Calu3 (cell line): ENCODE measurements around the gene PTPRN2. TPM values are rescaled to one million over a fixed set of nuclear protein-coding genes. Genes with fewer than 3 reads are reported as not detected.

Experiments used
- BruUV-seq: library from RNA; stranded (reverse); fragments of 400-500 nt; replicated peaks from 2 replicates; lab custom pipeline; 2021; lab: Mats Ljungman, UMichigan
- CTCF ChIA-PET: fragments of 300-600 bp; sonication (Branson Sonifier 250); formaldehyde crosslinking; loops from one replicate; lab custom pipeline; 2022; ENCODE audit warnings: antibody characterized with exemption; lab: Charles Lee
- DNase-seq: peaks from one replicate; pipeline ENCODE4 v3.0.0; 2022
- H3K27ac Mint-ChIP-seq: one replicate; pipeline ENCODE4 v1.8.0; 2022; ENCODE audit warnings: mixed read lengths; ENCODE audit not compliant: unreplicated experiment
- H3K27me3 Mint-ChIP-seq: one replicate; pipeline ENCODE4 v1.8.0; 2022; ENCODE audit warnings: mixed read lengths; ENCODE audit not compliant: unreplicated experiment
- H3K36me3 Mint-ChIP-seq: one replicate; pipeline ENCODE4 v1.8.0; 2022; ENCODE audit warnings: mild to moderate bottlenecking, moderate library complexity, mixed read lengths; ENCODE audit not compliant: insufficient read depth, unreplicated experiment
- H3K4me1 Mint-ChIP-seq: one replicate; pipeline ENCODE4 v1.8.0; 2022; ENCODE audit warnings: mild to moderate bottlenecking, low read depth, mixed read lengths; ENCODE audit not compliant: unreplicated experiment
- H3K4me3 Mint-ChIP-seq: one replicate; pipeline ENCODE4 v1.8.0; 2022; ENCODE audit warnings: mild to moderate bottlenecking, low read depth, moderate library complexity, mixed read lengths; ENCODE audit not compliant: unreplicated experiment
- H3K9me3 Mint-ChIP-seq: one replicate; pipeline ENCODE4 v1.8.0; 2022; ENCODE audit warnings: low read depth, mixed read lengths; ENCODE audit not compliant: unreplicated experiment
- intact Hi-C: fragments of 100-400 bp; cut with micrococcal nuclease; formaldehyde crosslinking; loops from one replicate; pipeline ENCODE4 v1.10.0; 2022; ENCODE audit not compliant: unreplicated experiment
- total RNA-seq: library from RNA; stranded (reverse); gene quantifications from 2 replicates; pipeline ENCODE4 v1.2.3, GENCODE V29; 2022
- TF ChIP-seq, protein P1 (sequence below): fragments of 200-600 bp; IDR thresholded peaks from one replicate; pipeline ENCODE4 v1.8.0; 2022; ENCODE audit warnings: antibody characterized with exemption; ENCODE audit not compliant: unreplicated experiment

Gene PTPRN2
- total RNA-seq, 1 experiment from 2014 or later: 2.0 TPM

DNA sequence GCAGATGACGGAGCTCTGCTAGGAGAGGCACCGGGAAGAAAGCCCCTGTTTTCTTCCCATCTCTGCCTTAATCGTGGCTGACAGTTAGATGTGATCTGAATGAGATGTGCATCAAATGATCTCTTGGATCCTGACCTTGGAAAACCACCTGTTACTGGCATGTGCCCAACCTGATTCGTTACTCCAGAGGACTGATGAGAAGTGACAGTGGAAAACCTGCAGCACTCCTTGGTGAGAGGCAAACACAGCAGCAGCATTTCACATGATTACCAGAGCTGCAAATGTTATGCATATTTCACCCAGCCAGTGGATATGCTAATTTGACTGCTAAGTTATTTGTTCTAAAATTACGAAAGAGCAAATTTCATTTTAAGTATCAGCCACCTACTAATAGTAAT, 95.3 kb downstream of the PTPRN2 start:
- TF ChIP-seq, protein P1, sequence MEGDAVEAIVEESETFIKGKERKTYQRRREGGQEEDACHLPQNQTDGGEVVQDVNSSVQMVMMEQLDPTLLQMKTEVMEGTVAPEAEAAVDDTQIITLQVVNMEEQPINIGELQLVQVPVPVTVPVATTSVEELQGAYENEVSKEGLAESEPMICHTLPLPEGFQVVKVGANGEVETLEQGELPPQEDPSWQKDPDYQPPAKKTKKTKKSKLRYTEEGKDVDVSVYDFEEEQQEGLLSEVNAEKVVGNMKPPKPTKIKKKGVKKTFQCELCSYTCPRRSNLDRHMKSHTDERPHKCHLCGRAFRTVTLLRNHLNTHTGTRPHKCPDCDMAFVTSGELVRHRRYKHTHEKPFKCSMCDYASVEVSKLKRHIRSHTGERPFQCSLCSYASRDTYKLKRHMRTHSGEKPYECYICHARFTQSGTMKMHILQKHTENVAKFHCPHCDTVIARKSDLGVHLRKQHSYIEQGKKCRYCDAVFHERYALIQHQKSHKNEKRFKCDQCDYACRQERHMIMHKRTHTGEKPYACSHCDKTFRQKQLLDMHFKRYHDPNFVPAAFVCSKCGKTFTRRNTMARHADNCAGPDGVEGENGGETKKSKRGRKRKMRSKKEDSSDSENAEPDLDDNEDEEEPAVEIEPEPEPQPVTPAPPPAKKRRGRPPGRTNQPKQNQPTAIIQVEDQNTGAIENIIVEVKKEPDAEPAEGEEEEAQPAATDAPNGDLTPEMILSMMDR: no peak
- DNase-seq: no peak
- no peak overlapping the region for H3K4me3 Mint-ChIP-seq
- H3K9me3 Mint-ChIP-seq: no peaks in the 10 kb centered on the region
- H3K27me3 Mint-ChIP-seq: no peaks in the 10 kb centered on the region
- intact Hi-C loops: loop anchor here (10.0 kb wide), 1 partner anchor 152 kb away; no protein-coding TSS in a partner anchor
- no TSS peak for BruUV-seq
- H3K4me1 Mint-ChIP-seq: no peaks in the 10 kb centered on the region
- no peak overlapping the region for H3K27ac Mint-ChIP-seq
- CTCF ChIA-PET: no interaction called here
- no peaks in the 10 kb centered on the region for H3K36me3 Mint-ChIP-seq

DNA sequence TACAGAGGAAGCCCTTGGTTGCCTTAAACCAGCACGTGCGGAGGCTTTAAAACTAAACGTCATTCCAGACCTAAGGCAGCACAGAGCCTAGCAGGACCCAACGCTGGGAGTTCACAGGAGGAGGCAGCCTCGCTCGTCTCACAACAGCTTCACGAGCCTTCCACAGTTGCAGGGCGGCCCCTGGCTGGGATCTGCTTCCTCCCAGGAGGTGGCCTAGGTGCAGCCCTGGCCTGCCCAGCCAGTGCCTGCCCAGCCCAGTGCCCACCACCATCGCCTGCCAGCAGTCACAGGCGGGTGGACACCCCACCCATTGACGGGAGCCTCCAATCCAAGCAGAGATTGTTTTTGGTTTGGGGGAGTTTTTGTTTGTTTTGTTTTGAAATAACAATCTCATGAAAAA, 96.5 kb downstream of the PTPRN2 start:
- CTCF ChIA-PET: no interaction called here
- DNase-seq: no peak
- no peak overlapping the region for H3K4me3 Mint-ChIP-seq
- intact Hi-C loops: loop anchor here (10.0 kb wide), 1 partner anchor 154 kb away; no protein-coding TSS in a partner anchor
- BruUV-seq: no TSS peak
- H3K36me3 Mint-ChIP-seq: no peaks in the 10 kb centered on the region
- H3K27me3 Mint-ChIP-seq: no peaks in the 10 kb centered on the region
- TF ChIP-seq, protein P1: no peak
- no peaks in the 10 kb centered on the region for H3K4me1 Mint-ChIP-seq
- peaks cover 5% of the 10 kb centered on the region for H3K9me3 Mint-ChIP-seq
- H3K27ac Mint-ChIP-seq: no peak overlapping the region

- no peaks in the 10 kb centered on the region for H3K27me3 Mint-ChIP-seq
- intact Hi-C loops: loop anchor here (10.0 kb wide), 1 partner anchor 155 kb away; no protein-coding TSS in a partner anchor
- CTCF ChIA-PET: no interaction called here
- H3K9me3 Mint-ChIP-seq: peaks cover 7% of the 10 kb centered on the region
- DNase-seq: no peak
- TF ChIP-seq, protein P1: no peak
- no peak overlapping the region for H3K4me3 Mint-ChIP-seq
- no peaks in the 10 kb centered on the region for H3K36me3 Mint-ChIP-seq
- no peak overlapping the region for H3K27ac Mint-ChIP-seq
- no TSS peak for BruUV-seq
- H3K4me1 Mint-ChIP-seq: no peaks in the 10 kb centered on the region
These were observed 97.3 kb downstream of the PTPRN2 start for GRCh38 chr7:158490171-158490782.

DNA sequence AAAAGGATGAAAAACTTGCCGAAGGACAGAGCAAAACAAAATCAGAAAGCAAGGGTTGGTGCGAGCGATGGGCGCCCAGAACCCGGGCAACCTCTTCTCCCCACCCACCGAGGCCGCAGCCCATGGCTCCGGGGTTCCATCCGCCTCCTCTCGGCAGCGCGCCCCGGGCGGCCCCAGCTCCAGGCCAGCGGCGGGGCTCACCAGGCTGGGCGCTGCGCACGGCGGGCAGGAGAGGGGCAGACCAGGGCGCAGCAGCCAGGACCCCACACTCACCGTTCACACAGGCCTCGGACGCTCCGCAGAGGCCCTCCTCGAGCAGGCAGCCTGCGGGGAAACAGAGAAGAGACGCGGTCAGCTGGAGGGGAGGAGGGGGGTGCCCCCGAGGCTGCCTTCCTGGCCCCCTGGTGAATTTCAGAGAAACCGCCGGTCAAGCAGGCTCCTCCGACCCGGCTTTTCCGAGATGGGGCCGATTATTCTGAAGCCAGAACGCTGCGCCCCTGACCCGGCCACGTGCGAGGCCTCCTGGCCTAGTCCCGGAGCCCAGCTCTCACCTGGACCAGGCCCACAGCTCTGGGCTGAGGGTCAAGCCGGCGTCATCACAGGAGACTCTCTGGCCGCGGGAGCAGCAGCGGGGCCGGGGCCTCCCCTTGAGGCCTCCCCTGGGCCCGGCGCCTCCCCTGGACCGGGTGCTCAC, 98.0 kb downstream of the PTPRN2 start:
- Mint-ChIP-seq H3K4me1 (no peaks in the 10 kb centered on the region), H3K9me3 (peaks cover 7% of the 10 kb centered on the region), H3K4me3 (no peak overlapping the region), H3K27ac (no peak overlapping the region), H3K36me3 (no peaks in the 10 kb centered on the region), H3K27me3 (no peaks in the 10 kb centered on the region)
- BruUV-seq: no TSS peak
- DNase-seq: no peak
- intact Hi-C loops: loop anchor here (10.0 kb wide), 1 partner anchor 155 kb away; no protein-coding TSS in a partner anchor
- CTCF ChIA-PET: no interaction called here
- TF ChIP-seq, protein P1: no peak
